LNCaP clone FGC (cell line): ENCODE measurements around the gene RTP4.
"Not testable (repeated sequence)": the region's sequence is repeated elsewhere in the genome, so short reads cannot be mapped to it uniquely, and the experiment has no call there.

Experiments
- DNase-seq: peaks from one replicate; pipeline ENCODE4 v3.0.0-alpha.2; 2011; ENCODE audit warnings: low read depth
- H3K4me3 ChIP-seq: 2 replicates; pipeline ENCODE4 v1.5.1; 2011; ENCODE audit warnings: mild to moderate bottlenecking, low read depth, low read length, control low read depth
- CTCF ChIP-seq: IDR thresholded peaks from 2 replicates; pipeline ENCODE4 v1.5.1; 2012; ENCODE audit warnings: mild to moderate bottlenecking; ENCODE audit not compliant: control insufficient read depth, insufficient read depth; ENCODE audit errors: extremely low read depth

RTP4 gene

GRCh38 chr3:187385296-187385695, 17.1 kb downstream of the RTP4 start:
- no peak for TF ChIP-seq CTCF
- no peak overlapping the region for H3K4me3 ChIP-seq
- DNase-seq = no peak

- TF ChIP-seq CTCF = no peak
- no peak overlapping the region for H3K4me3 ChIP-seq
- DNase-seq = no peak
These were observed 28.5 kb downstream of the RTP4 start for GRCh38 chr3:187396661-187397060.

- DNase-seq = no peak
- no peak for TF ChIP-seq CTCF
- H3K4me3 ChIP-seq = no peak overlapping the region
These were observed 30.8 kb downstream of the RTP4 start for GRCh38 chr3:187398955-187399354.

GRCh38 chr3:187400756-187401155, 32.6 kb downstream of the RTP4 start:
- H3K4me3 ChIP-seq = no peak overlapping the region
- TF ChIP-seq CTCF = no peak
- DNase-seq = no peak

- TF ChIP-seq CTCF = no peak
- no peak overlapping the region for H3K4me3 ChIP-seq
- no peak for DNase-seq
These were observed 33.7 kb downstream of the RTP4 start for GRCh38 chr3:187401856-187402255.

GRCh38 chr3:187403768-187404288, 35.6 kb downstream of the RTP4 start:
- no peak overlapping the region for H3K4me3 ChIP-seq
- peak; percentile 35 for DNase-seq
- no peak for TF ChIP-seq CTCF

- TF ChIP-seq CTCF = no peak
- no peak for DNase-seq
- no peak overlapping the region for H3K4me3 ChIP-seq
These were observed 38.7 kb downstream of the RTP4 start for GRCh38 chr3:187406927-187407326.

DNA sequence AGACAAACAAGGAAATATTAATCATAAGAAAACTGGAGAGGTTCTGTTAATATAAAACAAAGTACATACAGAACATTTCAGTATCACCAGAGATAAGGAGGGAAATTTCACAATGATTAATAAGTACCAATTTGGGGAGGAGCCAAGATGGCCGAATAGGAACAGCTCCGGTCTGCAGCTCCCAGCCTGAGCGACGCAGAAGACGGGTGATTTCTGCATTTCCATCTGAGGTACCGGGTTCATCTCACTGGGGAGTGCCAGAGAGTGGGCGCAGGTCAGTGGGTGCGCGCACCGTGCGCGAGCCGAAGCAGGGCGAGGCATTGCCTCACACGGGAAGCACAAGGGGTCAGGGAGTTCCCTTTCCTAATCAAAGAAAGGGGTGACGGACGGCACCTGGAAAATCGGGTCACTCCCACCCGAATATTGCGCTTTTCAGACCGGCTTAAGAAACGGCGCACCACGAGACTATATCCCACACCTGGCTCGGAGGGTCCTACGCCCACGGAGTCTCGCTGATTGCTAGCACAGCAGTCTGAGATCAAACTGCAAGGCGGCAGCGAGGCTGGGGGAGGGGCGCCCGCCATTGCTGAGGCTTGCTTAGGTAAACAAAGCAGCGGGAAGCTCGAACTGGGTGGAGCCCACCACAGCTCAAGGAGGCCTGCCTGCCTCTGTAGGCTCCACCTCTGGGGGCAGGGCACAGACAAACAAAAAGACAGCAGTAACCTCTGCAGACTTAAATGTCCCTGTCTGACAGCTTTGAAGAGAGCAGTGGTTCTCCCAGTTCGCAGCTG, 44.0 kb downstream of the RTP4 start:
- not testable (repeated sequence) for DNase-seq, H3K4me3 ChIP-seq
